ACHN (cell line): ENCODE data around the gene C11orf71.

Experiments
- DNase-seq: peaks from one replicate; pipeline ENCODE4 v3.0.0-alpha.2; 2015
- in situ Hi-C: cut with HindIII; loops from 2 replicates; pipeline ENCODE4 v1.10.0; 2017; ENCODE audit warnings: low sequenced_read_pairs, low pct_ligation_motif_present, low pct_unique_long_range_greater_than_20kb

Gene C11orf71

DNA sequence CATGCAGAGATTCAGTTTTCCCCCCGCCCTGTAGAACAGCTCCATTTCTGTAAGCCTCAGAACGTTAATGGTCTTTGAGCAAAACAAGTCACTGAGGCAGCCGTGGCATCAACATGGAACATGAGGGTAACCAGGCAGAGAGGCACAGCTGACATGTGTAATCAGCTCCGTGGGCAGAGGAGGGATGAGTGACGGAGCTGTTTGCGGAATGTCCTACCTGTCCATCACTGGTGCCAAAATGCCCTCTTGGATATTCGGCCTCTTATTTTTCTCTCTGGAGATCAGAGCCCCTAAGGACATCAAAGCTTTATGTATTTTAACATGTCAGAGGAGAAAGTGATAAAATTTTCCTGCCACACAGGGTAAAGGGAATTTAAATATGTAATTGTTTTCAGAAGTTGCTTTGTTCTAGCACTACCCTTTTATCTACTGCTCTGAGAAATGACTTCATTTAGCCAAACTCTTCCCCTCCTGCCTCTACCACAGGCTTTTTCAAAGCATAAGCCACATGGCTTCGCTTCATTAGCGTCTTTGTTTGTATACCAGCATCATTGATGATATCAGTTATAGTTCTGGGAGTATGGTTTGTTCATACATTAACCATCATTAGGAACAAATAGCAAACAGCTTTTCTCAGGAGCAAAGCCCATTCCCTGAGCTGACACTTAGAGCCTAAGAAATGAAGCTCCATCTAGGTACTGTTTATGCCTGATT lies 32.9 kb downstream of the C11orf71 start:
- in situ Hi-C loops, result no loop called here
- no peak for DNase-seq

- in situ Hi-C loops, result no loop called here
- DNase-seq, result peak; percentile 83
Measured at GRCh38 chr11:114366331-114367243, 33.7 kb downstream of the C11orf71 start.

DNA sequence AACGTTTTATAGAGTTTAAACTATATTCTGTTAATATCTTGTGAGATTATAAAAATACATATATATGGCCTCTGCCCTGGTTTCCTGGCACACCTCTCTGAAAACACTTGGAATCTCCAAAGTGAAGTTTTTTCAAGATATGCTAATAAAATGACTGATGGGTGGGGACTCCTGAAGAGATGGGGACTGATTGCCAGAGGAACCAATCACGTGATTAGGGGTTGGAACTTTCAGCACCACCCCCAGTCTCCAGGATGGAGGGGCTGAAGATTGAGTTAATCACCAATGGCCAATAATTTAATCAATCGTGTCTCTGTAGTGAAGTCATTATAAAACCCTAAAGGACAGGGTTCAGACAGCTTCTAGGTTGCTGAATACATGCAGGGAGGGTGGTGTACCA lies 37.4 kb downstream of the C11orf71 start:
- in situ Hi-C loops, result no loop called here
- DNase-seq, result no peak

DNA sequence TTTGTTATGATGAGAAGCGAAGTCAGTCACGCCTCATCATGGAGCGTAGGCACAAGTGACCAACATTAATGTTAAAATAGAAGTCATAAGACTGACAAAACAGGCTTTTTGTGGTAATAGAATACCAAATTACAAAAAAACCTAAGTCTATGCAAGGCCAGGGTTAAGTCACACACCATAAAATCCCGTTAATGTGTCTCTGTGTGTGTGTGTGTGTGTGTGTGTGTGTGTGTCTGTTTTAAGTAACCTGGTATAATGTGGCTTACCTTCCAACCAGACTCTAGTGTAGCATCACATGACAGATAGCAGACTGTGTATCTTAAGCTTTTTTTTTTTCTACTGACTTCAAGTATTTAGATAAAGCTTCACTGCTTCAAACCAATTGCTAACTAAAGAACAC lies 38.0 kb downstream of the C11orf71 start:
- in situ Hi-C loops, result no loop called here
- DNase-seq, result no peak

DNA sequence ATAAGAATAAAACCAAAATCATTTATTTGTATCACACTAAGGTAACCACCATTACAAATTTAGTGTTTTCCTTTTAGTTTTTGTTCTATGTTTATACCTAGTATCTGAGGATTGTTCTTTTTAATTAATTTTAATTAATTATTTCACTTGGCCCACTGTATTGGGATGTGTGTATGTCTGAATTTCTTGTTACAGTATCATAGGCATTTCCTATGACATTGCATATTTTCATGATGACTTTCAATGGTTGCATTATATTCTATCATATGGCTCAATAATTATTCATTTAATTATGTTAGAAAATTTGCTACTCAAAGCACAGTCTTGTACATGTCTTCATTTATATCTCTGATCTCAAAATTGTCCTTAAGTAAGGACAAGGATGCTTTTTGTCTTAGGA lies 41.0 kb downstream of the C11orf71 start:
- no peak for DNase-seq
- in situ Hi-C loops, result no loop called here

DNA sequence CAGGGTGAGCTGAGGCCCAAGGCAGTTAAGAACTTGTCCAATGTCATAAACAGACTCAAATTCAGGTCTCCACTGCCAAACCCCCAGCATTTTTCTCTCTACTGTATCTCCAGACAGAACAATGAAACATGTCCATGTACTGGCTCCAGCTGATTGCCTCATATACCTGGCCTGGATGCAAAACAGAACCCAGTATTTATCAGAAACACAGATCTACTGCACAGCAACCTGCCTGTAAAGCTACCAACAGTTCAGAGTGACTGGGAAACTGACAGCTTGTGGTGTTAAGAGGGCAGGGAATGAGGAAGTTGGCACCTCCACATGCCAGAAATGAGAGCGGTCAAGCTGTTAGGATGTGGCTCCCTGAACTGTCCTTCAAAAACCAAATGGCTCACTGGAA lies 41.6 kb downstream of the C11orf71 start:
- DNase-seq, result peak; percentile 9
- in situ Hi-C loops, result no loop called here

GRCh38 chr11:114354076-114354475 lies 46.2 kb downstream of the C11orf71 start:
- in situ Hi-C loops, result no loop called here
- DNase-seq, result peak; percentile 81

DNA sequence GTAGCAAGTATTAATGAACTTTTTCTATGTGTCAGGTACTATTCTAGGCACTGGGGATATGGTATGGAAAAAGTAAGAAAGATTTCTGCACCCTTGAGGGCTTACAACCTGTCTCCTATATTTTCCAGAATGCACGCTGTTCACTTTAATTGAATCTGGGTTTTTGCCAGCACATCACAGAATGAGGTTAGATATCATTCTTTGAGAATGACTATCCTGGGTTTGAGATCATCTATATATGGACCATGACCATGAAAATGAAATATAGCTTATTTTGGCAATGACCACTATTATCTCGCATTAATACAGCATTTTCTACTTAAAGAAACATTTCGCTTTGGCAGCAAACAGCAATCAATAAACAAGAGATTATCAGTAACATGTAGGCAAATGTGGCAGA lies 46.9 kb downstream of the C11orf71 start:
- in situ Hi-C loops, result no loop called here
- no peak for DNase-seq

DNA sequence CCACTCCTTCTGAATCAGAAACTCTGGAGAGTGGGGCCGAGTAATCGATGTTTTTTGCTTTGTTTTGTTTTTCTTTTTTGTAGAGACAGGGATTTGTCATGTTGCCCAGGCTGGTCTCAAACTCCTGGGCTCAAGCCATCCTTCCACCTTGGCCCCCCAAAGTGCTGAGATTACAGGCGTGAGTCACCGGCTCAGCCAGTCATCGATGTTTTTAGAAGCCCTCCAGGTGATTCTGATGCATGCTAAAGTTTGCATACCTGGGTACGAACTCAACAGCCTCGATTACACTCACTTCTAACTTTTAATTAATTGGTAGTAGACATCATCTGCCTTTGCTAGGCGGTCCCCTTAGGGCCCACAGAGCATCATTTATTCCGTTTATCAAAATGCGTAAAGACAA lies 50.3 kb downstream of the C11orf71 start:
- in situ Hi-C loops, result no loop called here
- no peak for DNase-seq
